ENCODE results near the gene MBLAC1. TPM values are rescaled to one million over a fixed set of nuclear protein-coding genes. Genes with fewer than 3 reads are reported as not detected.

Gene MBLAC1
- total RNA-seq, 1 experiment from 2014 or later: 1.4 TPM

DNA sequence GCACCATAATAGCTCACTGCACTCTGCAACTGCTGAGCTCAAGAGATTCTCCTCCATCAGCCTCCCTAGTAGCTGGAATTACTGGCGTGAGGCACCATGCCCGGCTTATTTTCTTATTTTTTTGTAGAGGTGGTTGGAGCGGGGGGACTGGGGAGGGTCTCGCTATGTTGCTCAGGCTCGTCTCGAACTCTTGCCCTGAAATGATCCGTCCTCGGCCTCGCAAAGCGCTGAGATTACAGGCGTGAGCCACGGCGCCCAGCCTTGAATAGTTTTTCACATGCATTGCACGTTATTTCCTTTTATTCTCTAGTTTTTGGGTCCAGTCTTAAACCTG, 21.4 kb downstream of the MBLAC1 start:
- H3K4me3 ChIP-seq: peak overlapping the region; percentile 76
- H3K27me3 ChIP-seq: no peaks in the 10 kb centered on the region
- no peak overlapping the region; the same call in 1 of the 2 replicates for H3K27ac ChIP-seq
- no peak for DNase-seq
- H3K36me3 ChIP-seq: no peaks in the 10 kb centered on the region
- H3K4me1 ChIP-seq: no peaks in the 10 kb centered on the region
- H3K9me3 ChIP-seq (replicated peaks): no peaks in the 10 kb centered on the region

DNA sequence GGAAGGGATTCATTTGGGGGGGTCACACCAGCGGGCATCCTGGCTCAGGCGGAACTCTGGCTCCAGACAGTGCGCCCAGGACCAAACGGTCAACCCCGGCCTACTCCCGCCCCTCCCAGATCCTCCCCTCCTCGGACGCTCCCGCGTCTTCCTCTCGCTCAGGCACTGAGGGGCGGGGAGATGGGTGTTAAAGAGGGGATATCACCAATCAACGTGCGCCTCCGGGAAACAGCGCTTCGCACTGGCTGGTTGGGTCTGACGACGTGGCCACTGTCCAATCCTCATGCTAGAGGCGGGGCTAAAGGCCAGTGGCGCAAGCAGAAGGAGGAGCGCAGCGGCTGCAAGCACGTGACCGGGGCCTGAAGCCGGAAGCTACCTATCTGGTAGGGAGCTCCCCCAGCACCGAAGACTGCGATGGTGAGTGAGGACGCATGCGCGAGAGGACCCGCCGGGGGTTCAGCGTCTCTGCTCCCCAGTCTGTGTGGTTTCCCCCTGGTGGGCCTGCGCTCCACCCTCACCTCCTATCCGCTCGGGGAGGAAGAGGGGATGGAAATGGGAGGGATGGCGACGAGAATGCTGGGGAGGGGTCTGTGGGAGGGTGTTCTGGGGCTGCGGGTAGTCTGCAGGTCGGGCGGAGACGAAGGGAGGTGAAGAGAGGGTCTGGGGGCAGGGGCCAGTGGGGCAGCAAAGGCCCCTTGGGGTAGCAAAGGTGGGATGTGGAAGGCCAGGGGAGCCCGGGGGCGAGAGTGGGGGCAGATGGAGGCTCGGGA, 22.0 kb downstream of the MBLAC1 start, which contains the start of gene LAMTOR4:
TSS of gene LAMTOR4 (plus strand) at position 360 of the 770 bp plus-strand sequence. CDS start at position 415, 55 bp downstream.
- peak; percentile 100 for DNase-seq
- Histone ChIP-seq H3K27me3 (no peaks in the 10 kb centered on the region), H3K27ac (peak within 1 kb of the TSS; percentile 30), H3K36me3 (no peaks in the 10 kb centered on the region), H3K4me3 (peak within 1 kb of the TSS; percentile 76), H3K9me3 (replicated peaks) (no peaks in the 10 kb centered on the region), H3K4me1 (no peaks in the 10 kb centered on the region)

DNA sequence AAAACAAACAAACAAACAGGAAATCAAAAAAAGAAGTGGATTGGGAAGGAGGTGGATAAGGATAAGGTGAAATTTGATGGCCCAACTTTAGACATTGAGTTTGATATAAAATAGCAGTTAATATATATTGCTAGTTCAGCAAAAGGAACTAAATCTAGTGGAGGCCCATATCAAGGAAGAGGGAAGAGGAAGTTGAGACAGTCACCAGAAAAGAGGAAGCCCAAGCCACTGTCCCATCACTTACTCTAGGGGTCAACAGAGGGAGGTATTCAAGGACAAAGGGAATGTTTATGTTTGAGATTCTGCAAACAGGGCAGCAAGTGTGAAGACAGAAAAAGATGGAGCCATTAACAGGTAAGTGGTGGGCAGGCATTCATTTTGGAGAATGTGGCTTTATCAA, 25.6 kb downstream of the MBLAC1 start:
- Histone ChIP-seq H3K9me3 (replicated peaks) (no peaks in the 10 kb centered on the region), H3K4me3 (no peak overlapping the region), H3K36me3 (peaks cover 11% of the 10 kb centered on the region), H3K27me3 (no peaks in the 10 kb centered on the region), H3K27ac (no peak overlapping the region), H3K4me1 (no peaks in the 10 kb centered on the region; the same call in 1 of the 2 replicates)
- no peak for DNase-seq

- no peaks in the 10 kb centered on the region for H3K27me3 ChIP-seq
- H3K4me3 ChIP-seq: no peak overlapping the region
- DNase-seq: no peak
- H3K9me3 ChIP-seq (replicated peaks): no peaks in the 10 kb centered on the region
- peaks cover 3% of the 10 kb centered on the region; the same call in 1 of the 2 replicates for H3K4me1 ChIP-seq
- H3K27ac ChIP-seq: no peak overlapping the region
- peaks cover 11% of the 10 kb centered on the region for H3K36me3 ChIP-seq
These were observed 26.3 kb downstream of the MBLAC1 start for GRCh38 chr7:100152937-100153666.

- H3K27me3 ChIP-seq: no peaks in the 10 kb centered on the region
- H3K4me3 ChIP-seq: no peak overlapping the region
- DNase-seq: no peak
- H3K4me1 ChIP-seq: peaks cover 3% of the 10 kb centered on the region; the same call in 1 of the 2 replicates
- H3K27ac ChIP-seq: no peak overlapping the region
- no peaks in the 10 kb centered on the region for H3K9me3 ChIP-seq (replicated peaks)
- H3K36me3 ChIP-seq: peaks cover 11% of the 10 kb centered on the region
These were observed 27.2 kb downstream of the MBLAC1 start for GRCh38 chr7:100153708-100154535.

DNA sequence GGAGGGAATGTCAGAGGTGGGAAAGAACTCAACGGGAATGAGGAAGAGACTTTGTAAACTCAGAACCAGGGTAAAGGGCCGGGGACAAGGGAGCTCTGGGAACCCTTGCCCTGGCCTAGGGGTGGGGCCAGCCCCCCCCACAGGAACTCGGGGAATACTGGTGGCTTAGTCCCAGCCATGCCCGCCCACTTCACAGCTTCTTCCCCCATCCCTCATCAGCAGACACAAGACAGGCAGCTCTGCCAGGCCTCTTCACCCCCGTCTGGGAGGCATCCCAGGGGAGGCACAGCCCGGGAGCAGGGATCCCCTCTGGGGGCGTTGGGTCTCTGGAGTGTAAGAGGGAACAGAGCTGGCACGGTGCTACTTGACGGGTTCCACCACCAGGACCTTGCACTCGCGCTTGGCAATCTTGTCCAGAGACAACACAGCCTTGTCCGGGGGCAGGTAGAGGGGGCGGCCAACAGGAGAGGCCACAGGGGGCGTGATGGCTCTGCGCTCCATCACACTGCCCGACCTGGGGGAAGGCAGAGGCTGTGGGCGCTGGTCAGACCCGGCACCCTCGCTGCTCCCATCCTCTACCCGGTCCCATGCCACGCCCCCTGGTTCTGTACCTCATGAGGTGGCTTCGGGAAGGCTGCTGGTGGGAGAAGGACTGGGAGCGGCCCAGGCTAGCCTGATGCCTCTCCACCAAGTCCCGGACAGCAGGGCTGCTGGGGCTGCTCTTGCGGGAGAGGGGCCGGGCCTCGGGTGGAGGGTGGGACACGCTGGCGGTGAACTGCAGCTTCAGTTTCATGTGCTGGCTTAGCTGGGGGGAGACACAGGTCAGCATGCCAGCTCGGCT, 28.1 kb downstream of the MBLAC1 start:
- no peak for DNase-seq
- Histone ChIP-seq H3K27ac (no peak overlapping the region), H3K9me3 (replicated peaks) (no peaks in the 10 kb centered on the region), H3K36me3 (peaks cover 11% of the 10 kb centered on the region), H3K4me1 (peaks cover 3% of the 10 kb centered on the region; the same call in 1 of the 2 replicates), H3K27me3 (no peaks in the 10 kb centered on the region), H3K4me3 (no peak overlapping the region)

DNA sequence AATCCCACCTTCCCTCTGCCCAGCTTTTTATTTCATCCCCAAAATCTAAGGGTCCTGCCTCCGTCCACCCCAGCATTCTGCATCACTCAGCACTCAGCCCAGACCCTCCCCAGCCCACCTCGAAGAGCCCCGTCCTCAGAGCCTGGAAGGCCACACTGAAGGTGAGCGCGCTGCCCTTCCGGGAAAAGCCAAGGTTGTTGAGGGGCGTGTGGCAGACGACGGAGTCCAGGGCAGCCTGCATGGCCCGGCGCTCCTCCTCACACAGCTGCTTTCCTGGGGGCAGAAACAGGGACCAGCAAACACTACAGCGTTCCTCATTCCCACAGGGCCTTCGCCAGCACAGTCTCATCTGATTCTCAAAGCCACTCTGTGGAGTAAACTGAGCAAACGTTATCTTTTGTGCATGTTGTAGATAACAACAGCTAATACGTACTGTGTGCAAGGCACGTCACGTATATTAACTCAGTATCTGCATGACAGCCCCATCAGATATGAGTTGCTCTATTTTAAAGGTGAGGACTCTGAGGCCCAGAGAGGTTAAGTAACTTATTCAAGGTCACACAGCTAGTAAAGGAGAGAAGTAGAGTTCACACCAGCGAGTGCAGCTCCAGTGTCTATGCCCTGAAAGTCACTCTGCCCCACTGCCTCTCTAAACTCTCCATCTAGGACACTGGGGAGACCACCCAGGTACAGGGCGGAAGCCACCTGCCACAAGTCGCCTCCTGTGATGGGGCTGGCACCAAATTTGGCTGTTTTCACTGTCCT, 29.0 kb downstream of the MBLAC1 start:
- Histone ChIP-seq H3K4me3 (no peak overlapping the region), H3K27ac (no peak overlapping the region), H3K4me1 (peaks cover 3% of the 10 kb centered on the region; the same call in 1 of the 2 replicates), H3K27me3 (no peaks in the 10 kb centered on the region), H3K9me3 (replicated peaks) (no peaks in the 10 kb centered on the region), H3K36me3 (peaks cover 11% of the 10 kb centered on the region)
- no peak for DNase-seq

DNA sequence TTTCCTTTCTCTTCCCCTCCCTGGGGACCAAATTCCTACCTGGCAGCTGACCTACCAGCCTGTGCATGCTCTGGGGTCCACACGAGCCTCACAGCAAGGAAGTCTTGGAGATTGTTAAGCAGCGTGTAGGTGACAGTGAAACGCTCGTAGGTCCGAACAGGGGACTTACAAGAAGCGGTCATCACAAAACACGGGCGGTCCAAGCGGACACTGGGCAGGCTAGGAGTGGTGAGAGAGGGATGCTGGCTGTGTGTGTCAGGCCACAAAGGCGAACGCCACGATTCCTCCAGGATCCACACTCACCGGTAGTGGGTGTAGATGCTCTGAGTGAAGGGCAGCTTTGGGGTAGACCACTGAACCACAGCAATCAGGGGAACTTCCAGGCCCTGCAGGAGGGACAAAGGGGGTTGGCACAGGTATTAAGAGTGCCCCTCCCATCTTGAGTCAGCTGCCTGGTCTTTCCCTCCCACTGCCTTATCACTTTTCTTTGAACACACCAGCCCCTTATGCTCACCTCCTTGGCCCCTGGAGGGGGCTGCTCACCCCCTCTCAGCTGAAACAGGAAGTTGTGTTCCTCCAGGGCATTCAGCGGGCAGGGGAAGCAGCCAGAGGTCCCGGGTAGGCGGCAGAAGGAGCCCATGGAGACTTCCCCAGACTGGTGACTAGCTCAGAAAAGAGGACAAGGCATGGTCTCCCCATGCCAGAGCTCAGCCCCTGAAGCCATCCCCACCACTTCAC, 29.7 kb downstream of the MBLAC1 start:
- Histone ChIP-seq H3K27ac (no peak overlapping the region), H3K27me3 (no peaks in the 10 kb centered on the region), H3K4me1 (peaks cover 3% of the 10 kb centered on the region; the same call in 1 of the 2 replicates), H3K36me3 (peaks cover 11% of the 10 kb centered on the region), H3K9me3 (replicated peaks) (no peaks in the 10 kb centered on the region), H3K4me3 (no peak overlapping the region)
- no peak for DNase-seq

DNA sequence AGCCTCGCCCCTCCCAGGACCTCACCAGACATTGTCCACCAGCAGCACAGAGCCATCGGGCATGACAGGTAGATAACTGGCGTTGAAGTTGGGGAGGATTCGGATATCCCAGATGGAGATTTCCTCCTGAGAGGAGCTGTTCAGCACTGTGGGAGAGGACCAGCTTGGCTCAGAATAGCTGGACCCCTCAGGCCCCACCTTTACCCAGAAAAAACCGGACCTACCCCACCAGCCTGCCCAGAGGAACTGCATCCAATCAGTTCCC, 30.2 kb downstream of the MBLAC1 start:
- no peak for DNase-seq
- Histone ChIP-seq H3K27me3 (no peaks in the 10 kb centered on the region), H3K27ac (no peak overlapping the region), H3K36me3 (peaks cover 11% of the 10 kb centered on the region), H3K4me1 (peaks cover 3% of the 10 kb centered on the region; the same call in 1 of the 2 replicates), H3K4me3 (no peak overlapping the region), H3K9me3 (replicated peaks) (no peaks in the 10 kb centered on the region)

DNA sequence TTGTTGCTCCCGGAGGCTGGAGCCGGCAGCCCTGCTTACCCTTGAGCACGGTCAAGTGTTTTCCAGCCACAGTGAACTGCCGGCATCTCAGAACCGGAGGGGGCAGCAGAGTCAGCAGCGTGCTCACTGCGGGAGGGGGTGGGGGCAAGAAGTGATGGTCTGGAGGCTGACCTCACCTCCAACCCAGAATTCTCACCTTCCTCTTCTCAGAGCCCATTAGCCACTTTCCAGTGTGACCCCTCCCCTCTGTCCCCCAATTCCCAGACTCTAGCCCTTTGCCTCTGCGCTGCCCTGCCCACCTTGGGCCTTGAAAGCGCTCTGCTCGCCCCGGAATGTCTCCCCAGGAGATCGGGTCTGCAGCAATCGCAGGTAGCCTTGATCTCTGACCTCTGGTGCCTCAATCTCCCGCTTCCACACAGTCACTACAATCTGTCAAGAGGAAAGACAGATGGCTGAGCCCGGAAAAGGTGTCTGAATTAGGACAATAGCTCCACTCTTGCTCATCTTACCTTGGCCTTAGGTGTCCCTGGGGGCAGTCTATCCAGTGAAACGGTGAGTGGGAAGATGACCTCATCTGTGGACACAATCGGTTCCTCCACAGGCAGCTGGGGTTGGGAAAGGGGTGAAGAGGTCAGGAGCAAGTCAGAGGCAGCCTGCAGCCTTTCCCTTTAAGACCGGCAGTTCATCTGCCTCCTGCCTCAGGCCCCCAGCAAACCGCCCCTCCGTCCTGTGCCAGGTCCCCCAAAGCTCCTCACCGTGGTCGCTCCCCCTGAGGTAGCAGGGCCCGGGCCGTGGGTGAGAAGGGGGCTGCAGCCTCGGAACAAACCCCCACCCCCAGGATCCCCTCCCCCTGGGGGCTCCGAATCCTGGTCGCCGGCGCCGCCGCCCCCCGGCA, 30.8 kb downstream of the MBLAC1 start:
- H3K27ac ChIP-seq: peak overlapping the region; percentile 53; the same call in 1 of the 2 replicates
- peak in 1 of 2 experiments; percentile 36 for DNase-seq
- peaks cover 11% of the 10 kb centered on the region for H3K36me3 ChIP-seq

DNA sequence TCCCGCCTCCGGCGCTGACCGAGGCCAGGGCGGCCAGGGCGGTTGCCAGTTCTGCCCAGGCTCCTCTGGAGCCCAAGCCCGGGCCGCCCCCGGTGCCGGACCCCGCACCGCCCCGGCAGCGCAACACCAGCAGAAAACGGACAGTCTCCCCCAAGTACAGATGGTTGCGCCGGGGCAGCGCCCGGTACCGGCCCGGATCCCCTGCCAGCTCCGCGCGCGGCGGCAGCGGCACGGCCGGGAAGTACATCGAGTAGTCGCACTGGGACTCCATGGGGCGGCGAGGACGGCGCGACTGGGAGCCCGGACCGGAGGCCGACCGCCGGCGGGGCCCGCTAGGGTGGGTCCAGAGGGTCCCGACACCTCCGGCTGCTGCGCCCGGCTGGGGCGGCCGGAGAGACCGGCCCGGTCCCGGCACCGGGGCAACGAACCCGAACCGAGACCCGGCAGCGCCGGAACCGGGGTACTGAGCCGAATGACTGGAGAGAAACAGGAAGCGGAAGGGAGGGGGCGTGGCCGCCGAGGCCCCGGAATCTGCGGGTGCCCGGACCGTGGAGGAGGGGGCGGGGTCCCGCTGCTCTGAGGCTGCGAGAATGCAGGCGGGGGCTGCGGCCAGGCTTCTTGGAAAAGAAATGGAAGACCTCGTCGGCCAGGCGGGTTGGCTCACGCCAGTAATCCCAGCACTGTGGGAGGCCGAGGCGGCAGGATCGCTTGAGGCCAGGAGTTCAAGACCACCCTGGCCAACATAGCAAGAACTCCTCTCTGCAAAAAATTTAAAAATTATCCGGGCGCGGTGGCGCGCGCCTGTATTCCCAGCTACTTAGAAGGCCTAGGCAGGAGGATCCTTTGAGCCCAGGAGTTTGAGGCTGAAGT, 31.7 kb downstream of the MBLAC1 start, which contains the start of gene TRAPPC14:
TSS of gene TRAPPC14 (minus strand) at position 495 of the 870 bp plus-strand sequence. CDS start at position 271, 224 bp downstream.
- Histone ChIP-seq H3K9me3 (replicated peaks) (no peaks in the 10 kb centered on the region), H3K4me3 (peak within 1 kb of the TSS; percentile 100), H3K36me3 (peaks cover 11% of the 10 kb centered on the region), H3K27ac (peak within 1 kb of the TSS; percentile 53), H3K4me1 (peaks cover 3% of the 10 kb centered on the region; the same call in 1 of the 2 replicates), H3K27me3 (no peaks in the 10 kb centered on the region)
- peak; percentile 93 to 96 for DNase-seq

More for the DNA sequence above, 30.8 kb downstream of the MBLAC1 start:
- Histone ChIP-seq H3K4me1 (peaks cover 3% of the 10 kb centered on the region; the same call in 1 of the 2 replicates), H3K9me3 (replicated peaks) (no peaks in the 10 kb centered on the region), H3K27me3 (no peaks in the 10 kb centered on the region), H3K4me3 (peak overlapping the region; percentile 100)
